H1 (cell line): ENCODE data around the gene ZBTB43. TPM values are rescaled to one million over a fixed set of nuclear protein-coding genes. Genes with fewer than 3 reads are reported as not detected.

Experiments
- CTCF ChIA-PET: fragments of 300-600 bp; sonication (Branson Sonifier 250); formaldehyde crosslinking; loops from one replicate; lab custom pipeline; 2021; ENCODE audit not compliant: partially characterized antibody; lab: Charles Lee
- POLR2A ChIA-PET: fragments of 300-600 bp; sonication (Branson Sonifier 250); formaldehyde crosslinking; loops from one replicate; lab custom pipeline; 2021; ENCODE audit warnings: inconsistent platforms; ENCODE audit not compliant: partially characterized antibody; lab: Charles Lee
- DNase-seq, 2 experiments: peaks; one replicate each; pipeline versions ENCODE4 v3.0.0 to v3.0.0-alpha.2; 2010 to 2022; ENCODE audit warnings: low spot score in 2 of 2, low read depth in 1 of 2, mixed read lengths in 1 of 2
- FAIRE-seq: peaks from 2 replicates; lab custom pipeline; 2011; peaks lifted over from hg19 to GRCh38; lab: Jason Lieb, UNC
- H2AFZ ChIP-seq: 2 replicates; pipeline ENCODE4 v1.8.1; 2012; ENCODE audit warnings: low read length, inconsistent platforms
- H2AK5ac ChIP-seq: 2 replicates; pipeline ENCODE4 v1.6.1; 2013; ENCODE audit warnings: low read depth, low read length
- H2BK120ac ChIP-seq: replicated peaks from 2 replicates; pipeline ENCODE3; 2013; ENCODE audit warnings: low read depth, low read length, inconsistent platforms
- H2BK12ac ChIP-seq: 2 replicates; pipeline ENCODE4 v1.6.1; 2013; ENCODE audit warnings: low read depth, low read length
- H2BK15ac ChIP-seq: 2 replicates; pipeline ENCODE4 v1.6.1; 2013; ENCODE audit warnings: low read length
- H2BK20ac ChIP-seq: 2 replicates; pipeline ENCODE4 v1.6.1; 2013; ENCODE audit warnings: low read length
- H2BK5ac ChIP-seq: 2 replicates; pipeline ENCODE4 v1.6.1; 2013; ENCODE audit warnings: low read depth, low read length
- H3K14ac ChIP-seq: 2 replicates; pipeline ENCODE4 v1.6.1; 2013; ENCODE audit warnings: inconsistent platforms; ENCODE audit not compliant: insufficient read length
- H3K18ac ChIP-seq: 2 replicates; pipeline ENCODE4 v1.6.1; 2013; ENCODE audit warnings: low read length; ENCODE audit errors: extremely low read depth
- H3K23ac ChIP-seq: 2 replicates; pipeline ENCODE4 v1.6.1; 2013; ENCODE audit warnings: inconsistent platforms; ENCODE audit not compliant: insufficient read length
- H3K23me2 ChIP-seq: 2 replicates; pipeline ENCODE4 v1.6.1; 2013; ENCODE audit warnings: low read depth, low read length
- H3K27ac ChIP-seq: 2 replicates; pipeline ENCODE4 v1.6.1; 2011; ENCODE audit warnings: low read depth, low read length, inconsistent platforms
- H3K27me3 ChIP-seq, 4 experiments: replicated peaks in 1 of 4; 1 replicate in 1 of 4; 2 replicates in 3 of 4; pipeline versions ENCODE4 v1.6.1 to v1.8.1; 2011 to 2013; ENCODE audit warnings: low read length in 3 of 4, mild to moderate bottlenecking in 3 of 4, inconsistent platforms in 2 of 4, mixed read lengths in 2 of 4, moderate library complexity in 1 of 4; ENCODE audit not compliant: control insufficient read depth in 3 of 4, insufficient read depth in 3 of 4; ENCODE audit errors: extremely low read depth in 1 of 4
- H3K36me3 ChIP-seq, 4 experiments: 2 replicates each; pipeline versions ENCODE4 v1.6.1 to v1.8.1; 2011 to 2013; ENCODE audit warnings: mild to moderate bottlenecking in 4 of 4, low read length in 3 of 4, moderate library complexity in 2 of 4, control low read depth in 1 of 4, inconsistent platforms in 1 of 4; ENCODE audit not compliant: insufficient read depth in 4 of 4, control insufficient read depth in 2 of 4
- H3K4ac ChIP-seq: replicated peaks from 2 replicates; pipeline ENCODE3; 2013; ENCODE audit warnings: low read length, low read depth, mixed read lengths, inconsistent platforms; ENCODE audit not compliant: insufficient read length
- H3K4me1 ChIP-seq, 4 experiments: replicated peaks in 1 of 4; 1 replicate in 1 of 4; 2 replicates in 3 of 4; pipeline versions ENCODE4 v1.6.1 to v1.8.1; 2011 to 2013; ENCODE audit warnings: low read length in 3 of 4, inconsistent platforms in 2 of 4, mixed read lengths in 1 of 4; ENCODE audit not compliant: insufficient read depth in 4 of 4, control insufficient read depth in 3 of 4
- H3K4me2 ChIP-seq, 2 experiments: 2 replicates each; pipeline versions ENCODE4 v1.6.1 to v1.8.1; 2011 to 2013; ENCODE audit warnings: low read depth in 2 of 2, low read length in 2 of 2, control low read depth in 1 of 2, inconsistent platforms in 1 of 2, mild to moderate bottlenecking in 1 of 2; ENCODE audit not compliant: insufficient read depth in 1 of 2
- H3K4me3 ChIP-seq, 4 experiments: fragments of 200-600, 300-600 bp in 1 of 4; sonication (generic), shearing (Covaris generic), sonication (Bioruptor Twin) in 1 of 4; 2 replicates each; pipeline versions ENCODE4 v1.5.1 to v1.8.1; 2011 to 2016; ENCODE audit warnings: low read length in 4 of 4, low read depth in 3 of 4, control low read depth in 2 of 4, inconsistent platforms in 2 of 4, mild to moderate bottlenecking in 2 of 4, mixed read lengths in 1 of 4, moderate library complexity in 1 of 4; ENCODE audit not compliant: insufficient read depth in 2 of 4; ENCODE audit errors: extremely low read depth in 1 of 4
- H3K56ac ChIP-seq: replicated peaks from 2 replicates; pipeline ENCODE3; 2013; ENCODE audit warnings: low read depth, mild to moderate bottlenecking, mixed read lengths, low read length, inconsistent platforms; ENCODE audit not compliant: insufficient read length
- H3K79me1 ChIP-seq: 2 replicates; pipeline ENCODE4 v1.6.1; 2013; ENCODE audit warnings: low read depth, low read length, control low read depth
- H3K79me2 ChIP-seq, 2 experiments: 2 replicates each; pipeline versions ENCODE4 v1.6.1 to v1.8.1; 2012 to 2013; ENCODE audit warnings: low read length in 2 of 2, mild to moderate bottlenecking in 2 of 2, inconsistent platforms in 1 of 2; ENCODE audit not compliant: insufficient read depth in 2 of 2, control insufficient read depth in 1 of 2
- H3K9ac ChIP-seq, 4 experiments: replicated peaks in 1 of 4; 1 replicate in 1 of 4; 2 replicates in 3 of 4; pipeline versions ENCODE4 v1.6.1 to v1.8.1; 2011 to 2013; ENCODE audit warnings: low read depth in 3 of 4, low read length in 3 of 4, control low read depth in 2 of 4, mild to moderate bottlenecking in 2 of 4, moderate library complexity in 2 of 4, inconsistent platforms in 1 of 4; ENCODE audit errors: extremely low read depth in 1 of 4
- H3K9me3 ChIP-seq, 2 experiments: 2 replicates each; pipeline versions ENCODE4 v1.6.1 to v1.8.1; 2012 to 2013; ENCODE audit warnings: mild to moderate bottlenecking in 2 of 2, moderate library complexity in 2 of 2, control low read depth in 1 of 2, inconsistent platforms in 1 of 2, low read depth in 1 of 2, low read length in 1 of 2, mixed read lengths in 1 of 2; ENCODE audit not compliant: insufficient read depth in 2 of 2
- H4K20me1 ChIP-seq, 2 experiments: replicated peaks in 1 of 2; 2 replicates each; pipeline versions ENCODE3 to v1.8.1; 2011 to 2013; ENCODE audit warnings: inconsistent platforms in 2 of 2, low read length in 2 of 2, mild to moderate bottlenecking in 1 of 2; ENCODE audit not compliant: insufficient read depth in 2 of 2, control insufficient read depth in 1 of 2
- H4K5ac ChIP-seq: 2 replicates; pipeline ENCODE4 v1.6.1; 2013; ENCODE audit warnings: low read length, low read depth, mixed read lengths, inconsistent platforms; ENCODE audit not compliant: insufficient read length
- H4K8ac ChIP-seq: 2 replicates; pipeline ENCODE4 v1.8.0; 2013; ENCODE audit warnings: mild to moderate bottlenecking, moderate library complexity, low read length, inconsistent platforms; ENCODE audit not compliant: insufficient read depth; ENCODE audit errors: extremely low read depth
- H4K91ac ChIP-seq: replicated peaks from 2 replicates; pipeline ENCODE3; 2013; ENCODE audit warnings: low read length, mixed read lengths, inconsistent platforms; ENCODE audit not compliant: insufficient read length
- BRCA1 ChIP-seq: IDR thresholded peaks from 2 replicates; pipeline ENCODE4 v1.6.1; 2012; ENCODE audit warnings: low read depth, low read length, improper control_type of control experiment
- CHD1 ChIP-seq: IDR thresholded peaks from 2 replicates; pipeline ENCODE4 v1.6.1; 2012; ENCODE audit warnings: low read depth, low read length, improper control_type of control experiment
- FOSL1 ChIP-seq: IDR thresholded peaks from 2 replicates; pipeline ENCODE4 v1.6.1; 2011; ENCODE audit warnings: mild to moderate bottlenecking, low read depth, low read length, moderate library complexity; ENCODE audit not compliant: insufficient read depth
- GABPA ChIP-seq: IDR thresholded peaks from 2 replicates; pipeline ENCODE4 v1.6.1; 2011; ENCODE audit warnings: mild to moderate bottlenecking, low read length, moderate library complexity, borderline replicate concordance; ENCODE audit not compliant: insufficient read depth
- MAX ChIP-seq: IDR thresholded peaks from 2 replicates; pipeline ENCODE4 v1.6.1; 2012; ENCODE audit warnings: inconsistent platforms
- RFX5 ChIP-seq: IDR thresholded peaks from 2 replicates; pipeline ENCODE4 v1.6.1; 2011; ENCODE audit warnings: low read depth, low read length, improper control_type of control experiment, borderline replicate concordance
- SIRT6 ChIP-seq: IDR thresholded peaks from one replicate; pipeline ENCODE4 v1.7.1; 2012; ENCODE audit warnings: low read length, inconsistent platforms
- SP1 ChIP-seq: IDR thresholded peaks from 2 replicates; pipeline ENCODE4 v1.6.1; 2011; ENCODE audit warnings: low read depth, low read length
- TBP ChIP-seq: IDR thresholded peaks from 2 replicates; pipeline ENCODE4 v1.6.1; 2011; ENCODE audit warnings: low read depth, low read length, improper control_type of control experiment
- WGBS, 2 experiments: shearing (Covaris generic) in 1 of 2; methylation state at CpG; one replicate each; pipeline versions ENCODE4 v1.1.6 to v1.1.7; 2013 to 2015; ENCODE audit warnings: low lambda C conversion rate in 2 of 2, mixed read lengths in 2 of 2, inconsistent platforms in 1 of 2, low coverage in 1 of 2, missing lambda C conversion rate in 1 of 2; ENCODE audit not compliant: insufficient replicate concordance in 2 of 2, insufficient coverage in 1 of 2, insufficient read length in 1 of 2; ENCODE audit errors: extremely low coverage in 1 of 2, missing lambda C conversion rate in 1 of 2; 5-methylcytosine and 5-hydroxymethylcytosine counted together
- polyA plus RNA-seq, 7 experiments: library from polyadenylated mRNA; depleted of rRNA in 3 of 7; stranded (reverse) in 5 of 7; unstranded in 2 of 7; fragments of >200 nt in 5 of 7; fragments of 200-250 nt in 2 of 7; gene quantifications; 1 replicate in 5 of 7; 2 replicates in 1 of 7; 4 replicates in 1 of 7; pipeline versions ENCODE4 v1.2.1 to v1.2.3, GENCODE V29; 2011 to 2013; ENCODE audit warnings: missing spikeins in 2 of 7, mixed read lengths in 2 of 7
- total RNA-seq: library from RNA; stranded (reverse); fragmentation: NEBNext Ultra II Directional; extraction: Animal tissue kit (Norgen Biotek cat#: 25700); gene quantifications from 2 replicates; pipeline ENCODE4 v1.2.1, GENCODE V29; 2021

ZBTB43 gene
- total and polyA plus RNA-seq, 2 of the 8 experiments (the other 6 are each of a cell fraction or from before 2014, with no cell fraction given): 4.1 to 16.7 TPM

GRCh38 chr9:126851286-126851880 lies 46.5 kb downstream of the ZBTB43 start:
- no peaks in the 10 kb centered on the region for H3K36me3 ChIP-seq
- H3K23ac ChIP-seq: no peak overlapping the region
- no peaks in the 10 kb centered on the region for H3K79me1 ChIP-seq
- no peak overlapping the region for H3K4me3 ChIP-seq
- H3K56ac ChIP-seq: no peak overlapping the region
- no peak overlapping the region; the same call in 1 of the 2 replicates for H2BK20ac ChIP-seq
- H3K4ac ChIP-seq: no peak overlapping the region
- TF ChIP-seq SP1 (no peak), CHD1 (no peak), RFX5 (no peak), SIRT6 (no peak), FOSL1 (no peak), BRCA1 (no peak), TBP (no peak), GABPA (no peak), MAX (no peak)
- H3K4me1 ChIP-seq: peaks cover 0 to 2% (median 0%) of the 10 kb centered on the region in 4 experiments; a peak in 1 of 7 replicates
- FAIRE-seq: no peak
- no peaks in the 10 kb centered on the region; a peak in 2 of 7 replicates for H3K27me3 ChIP-seq
- 92% methylated on average over 6 of the region's 6 CpGs; no CpG with 5 or more reads in 1 of the 2 experiments for WGBS, 2 experiments
- H3K18ac ChIP-seq: no peak overlapping the region
- POLR2A ChIA-PET: interaction anchor here (1.3 kb wide), 1 partner anchor 10 kb away, joined by 3 read pairs; no protein-coding TSS in a partner anchor
- H2BK12ac ChIP-seq: no peak overlapping the region
- H3K79me2 ChIP-seq: no peaks in the 10 kb centered on the region
- DNase-seq: no peak
- H4K8ac ChIP-seq: no peak overlapping the region
- no peaks in the 10 kb centered on the region for H3K9me3 ChIP-seq
- H4K20me1 ChIP-seq: no peaks in the 10 kb centered on the region
- H3K9ac ChIP-seq: no peak overlapping the region
- H3K27ac ChIP-seq: no peak overlapping the region
- H3K14ac ChIP-seq: no peak overlapping the region
- H4K91ac ChIP-seq: no peak overlapping the region
- H2BK120ac ChIP-seq: no peak overlapping the region
- H2BK5ac ChIP-seq: no peak overlapping the region
- no peak overlapping the region for H2AFZ ChIP-seq
- CTCF ChIA-PET: interaction anchor here (0.6 to 1.1 kb wide), 3 partner anchors 7 to 124 kb away, joined by 3 to 4 read pairs (median 3); no protein-coding TSS in a partner anchor
- no peak overlapping the region for H2AK5ac ChIP-seq
- H2BK15ac ChIP-seq: no peak overlapping the region
- H3K23me2 ChIP-seq: no peaks in the 10 kb centered on the region
- no peak overlapping the region for H3K4me2 ChIP-seq
- no peak overlapping the region for H4K5ac ChIP-seq
